Stimulated activated CD8-positive, alpha-beta memory T cell treated with anti-CD3 and anti-CD28 coated beads, Interleukin-4, amount 100 ng/mL, for 1 hour (primary cell): ENCODE data around the gene ANK2.

Experiments
- DNase-seq, 2 donors: peaks; one replicate each; pipeline ENCODE4 v3.0.0-alpha.2; 2020; ENCODE audit warnings: low read depth in 2 of 2, low spot score in 1 of 2

ANK2 gene

GRCh38 chr4:113278324-113278934, 229.0 kb downstream of the ANK2 start:
- peak in 1 of 2 donors; percentile 14 for DNase-seq

GRCh38 chr4:113285501-113285900, 236.0 kb downstream of the ANK2 start:
- DNase-seq = no peak

GRCh38 chr4:113288257-113288656, 238.8 kb downstream of the ANK2 start:
- no peak for DNase-seq

- no peak for DNase-seq
Observed at GRCh38 chr4:113288696-113289095, 239.2 kb downstream of the ANK2 start.

- DNase-seq = no peak
Observed at GRCh38 chr4:113289766-113290165, 240.3 kb downstream of the ANK2 start.

- no peak for DNase-seq
Observed at GRCh38 chr4:113290666-113291065, 241.2 kb downstream of the ANK2 start.

GRCh38 chr4:113292371-113293042, 243.1 kb downstream of the ANK2 start:
- no peak for DNase-seq

GRCh38 chr4:113293043-113293560, 243.6 kb downstream of the ANK2 start:
- DNase-seq = no peak

GRCh38 chr4:113293674-113294073, 244.2 kb downstream of the ANK2 start:
- DNase-seq = no peak

GRCh38 chr4:113294908-113295307, 245.5 kb downstream of the ANK2 start:
- DNase-seq = no peak

GRCh38 chr4:113300471-113300928, 251.0 kb downstream of the ANK2 start:
- no peak for DNase-seq

GRCh38 chr4:113302051-113302450, 252.6 kb downstream of the ANK2 start:
- no peak for DNase-seq

GRCh38 chr4:113303315-113303714, 253.9 kb downstream of the ANK2 start:
- no peak for DNase-seq

GRCh38 chr4:113311047-113311446, 261.6 kb downstream of the ANK2 start:
- DNase-seq = no peak

GRCh38 chr4:113312529-113312928, 263.1 kb downstream of the ANK2 start:
- DNase-seq = no peak

- DNase-seq = no peak
Observed at GRCh38 chr4:113314426-113314825, 265.0 kb downstream of the ANK2 start.

GRCh38 chr4:113316879-113317278, 267.4 kb downstream of the ANK2 start:
- no peak for DNase-seq

- no peak for DNase-seq
Observed at GRCh38 chr4:113317523-113317922, 268.1 kb downstream of the ANK2 start.

GRCh38 chr4:113322736-113323135, 273.3 kb downstream of the ANK2 start:
- no peak for DNase-seq

- DNase-seq = no peak
Observed at GRCh38 chr4:113325876-113326615, 276.6 kb downstream of the ANK2 start.

GRCh38 chr4:113327494-113327893, 278.0 kb downstream of the ANK2 start:
- DNase-seq = no peak

GRCh38 chr4:113328514-113328913, 279.1 kb downstream of the ANK2 start:
- no peak for DNase-seq
